Hematopoietic multipotent progenitor cell treated with erythropoietin and hydrocortisone succinate and interleukin-3 and kit ligand, for 15 days (in vitro differentiated cells): ENCODE results near the gene AGRN.
A peak's percentile ranks its signal among the peaks of the same experiment; 100 is the strongest.
"Not testable (repeated sequence)": the region's sequence is repeated elsewhere in the genome, so short reads cannot be mapped to it uniquely, and the experiment has no call there.

Experiments
- DNase-seq: peaks from one replicate; pipeline ENCODE4 v3.0.0-alpha.2; 2015; ENCODE audit warnings: low spot score

Gene AGRN

DNA sequence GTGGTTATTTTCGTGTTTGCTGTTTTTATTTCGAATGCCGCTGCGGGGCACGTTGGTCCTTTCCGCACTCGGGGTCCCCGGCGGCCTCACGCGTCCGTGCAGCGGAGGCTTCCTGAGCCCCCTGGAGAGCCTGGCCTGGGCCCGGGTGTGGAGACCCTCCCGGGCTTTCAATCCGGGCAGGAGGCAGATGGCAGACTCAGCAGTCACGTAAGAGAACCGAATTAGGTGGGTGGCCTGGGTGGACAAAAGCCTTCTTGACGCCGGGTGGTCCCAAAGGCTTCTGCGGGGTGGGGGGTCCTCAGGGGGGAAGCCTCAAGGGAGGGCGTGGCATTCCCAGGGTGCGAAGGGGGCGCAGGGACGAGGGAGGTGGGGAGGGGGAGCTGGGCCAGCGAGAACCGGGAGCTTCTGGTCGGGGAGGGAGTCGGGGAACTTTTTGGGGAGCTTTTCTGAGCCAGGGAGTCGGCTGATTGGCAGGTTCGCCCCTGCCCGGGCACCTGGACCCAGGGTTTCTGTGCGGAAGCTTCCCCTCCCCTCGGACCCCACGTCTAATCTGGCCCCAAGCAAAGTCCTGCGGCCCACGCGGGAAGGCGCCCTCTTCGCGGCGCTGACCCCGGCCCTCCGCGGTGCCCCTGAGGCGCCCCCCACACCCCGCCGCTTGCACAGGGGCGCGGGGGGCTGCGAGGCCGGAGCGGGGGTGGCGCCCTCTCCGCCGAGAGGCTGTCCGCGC is 18.7 kb upstream of the AGRN start:
- DNase-seq, result no peak

DNA sequence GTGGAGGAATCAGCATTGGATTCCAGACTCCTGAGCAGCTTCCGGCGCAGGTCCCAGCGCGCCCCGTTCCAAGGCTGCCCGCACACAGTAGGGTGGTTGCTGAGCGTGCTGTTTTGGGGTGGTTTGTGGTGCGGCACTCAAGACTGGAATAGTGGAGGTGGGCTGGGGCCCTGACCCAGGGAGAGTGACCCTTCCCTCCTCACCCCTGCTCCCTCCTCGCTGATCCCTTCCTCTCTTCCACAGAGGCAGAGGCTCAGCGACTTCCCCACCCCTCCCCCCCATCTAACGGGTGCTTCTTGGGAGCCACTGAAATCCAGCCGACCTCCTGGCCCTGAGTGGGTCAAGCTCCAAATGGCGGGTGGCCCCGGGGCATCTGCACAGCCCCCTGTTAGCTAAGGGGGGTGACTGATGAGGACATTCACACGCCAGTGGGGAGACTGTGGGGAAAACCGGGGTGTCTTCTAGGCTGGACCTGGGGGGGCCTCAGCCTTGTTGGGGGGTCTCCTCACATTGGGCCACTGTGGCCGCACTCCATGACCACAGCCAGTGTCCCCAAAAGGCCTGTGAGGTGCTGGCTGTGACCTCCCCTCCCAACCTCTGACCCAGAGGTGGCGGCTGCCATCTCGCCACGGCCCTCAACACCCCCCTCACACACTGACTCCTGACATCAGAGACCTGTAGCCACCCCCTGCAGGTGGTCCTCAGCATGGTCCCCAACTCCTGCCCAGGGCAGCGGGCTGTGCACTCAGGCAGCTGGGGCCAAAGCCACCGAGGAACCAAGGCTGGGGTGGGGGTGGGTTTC is 16.1 kb upstream of the AGRN start:
- no peak for DNase-seq

GRCh38 chr1:1004420-1004779 is 15.5 kb upstream of the AGRN start:
- DNase-seq, result no peak

- DNase-seq, result no peak
Observed at GRCh38 chr1:1004780-1005697, 14.9 kb upstream of the AGRN start.

GRCh38 chr1:1005774-1006304 is 14.1 kb upstream of the AGRN start:
- DNase-seq, result no peak

DNA sequence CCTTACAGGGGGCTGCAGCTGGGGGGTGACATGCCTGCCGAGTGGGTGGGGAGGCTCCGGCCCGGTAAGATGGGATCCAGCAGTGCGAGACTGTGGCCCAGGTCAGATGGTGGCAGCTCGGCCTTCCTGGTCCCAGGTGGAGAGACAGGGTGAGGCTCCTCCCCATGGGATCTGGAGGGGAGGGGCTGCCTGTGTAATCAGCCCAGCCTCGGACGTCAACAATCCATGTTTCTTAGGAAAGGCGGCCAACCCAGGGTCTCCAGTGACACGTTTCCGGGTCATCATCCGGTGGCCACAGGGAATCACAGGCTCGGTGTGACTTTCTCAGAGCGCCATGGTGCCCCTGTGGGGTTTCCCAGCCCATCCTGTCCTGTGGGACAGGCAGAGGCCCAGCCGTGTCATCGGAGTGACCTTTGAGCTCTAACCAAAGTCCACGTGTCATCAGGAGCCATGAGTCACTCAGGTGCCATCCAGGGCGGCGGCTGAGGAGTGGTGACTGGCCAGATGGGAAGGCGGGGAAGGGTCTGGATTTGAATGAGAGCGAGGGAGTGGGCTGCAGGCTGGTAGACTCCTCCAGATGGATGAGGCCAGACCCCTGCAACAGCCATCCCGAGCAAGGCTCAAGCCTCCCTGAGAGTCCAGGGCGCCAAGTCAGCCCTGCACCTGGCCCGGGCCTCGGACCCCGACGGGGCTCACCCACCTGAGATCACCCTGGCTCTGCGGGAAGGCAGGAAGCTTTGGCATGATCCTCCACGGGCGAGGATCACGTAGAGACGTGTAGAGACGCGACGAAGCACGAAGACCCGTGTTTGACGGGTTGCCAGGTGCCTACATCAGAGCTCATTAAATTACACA is 13.4 kb upstream of the AGRN start:
- no peak for DNase-seq

GRCh38 chr1:1010131-1010530 is 9.8 kb upstream of the AGRN start:
- not testable (repeated sequence) for DNase-seq

DNA sequence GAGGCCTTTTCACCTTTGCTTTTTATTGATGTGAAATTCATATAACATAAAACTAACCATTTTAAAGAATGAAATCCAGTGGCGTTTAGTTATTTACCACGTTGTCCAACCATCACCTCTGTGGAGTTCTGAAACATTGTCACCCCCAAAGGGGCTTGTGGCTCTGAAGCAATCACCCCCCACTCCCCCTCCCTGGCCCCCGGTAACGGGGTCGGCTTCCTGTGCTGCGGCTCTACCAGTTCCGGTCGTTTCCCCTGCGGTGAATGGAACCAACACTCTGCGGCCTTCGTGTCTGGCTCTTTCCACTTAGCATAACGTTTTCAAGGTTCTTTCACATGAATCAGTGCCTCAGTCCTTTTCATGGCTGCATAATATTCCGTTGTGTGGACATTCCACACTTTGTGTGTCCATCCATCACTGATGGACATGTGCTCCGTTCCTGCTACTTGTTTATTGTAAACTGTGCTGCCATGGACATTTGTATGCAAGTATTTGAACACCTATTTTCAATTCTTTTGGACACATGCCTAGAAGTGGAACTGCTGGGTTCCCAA is 8.4 kb upstream of the AGRN start:
- DNase-seq, result no peak

GRCh38 chr1:1012736-1013104 is 7.2 kb upstream of the AGRN start:
- DNase-seq, result not testable (repeated sequence)

- DNase-seq, result peak; percentile 87
Observed at GRCh38 chr1:1013105-1013921, 6.6 kb upstream of the AGRN start, which contains the start of gene ISG15. Gene ISG15, plus strand, starts transcription at chr1:1013497. Its CDS starts 77 bp downstream, at chr1:1013574.

GRCh38 chr1:1013922-1014648 is 5.8 kb upstream of the AGRN start:
- no peak for DNase-seq

GRCh38 chr1:1014799-1015681 is 4.9 kb upstream of the AGRN start:
- DNase-seq, result no peak

DNA sequence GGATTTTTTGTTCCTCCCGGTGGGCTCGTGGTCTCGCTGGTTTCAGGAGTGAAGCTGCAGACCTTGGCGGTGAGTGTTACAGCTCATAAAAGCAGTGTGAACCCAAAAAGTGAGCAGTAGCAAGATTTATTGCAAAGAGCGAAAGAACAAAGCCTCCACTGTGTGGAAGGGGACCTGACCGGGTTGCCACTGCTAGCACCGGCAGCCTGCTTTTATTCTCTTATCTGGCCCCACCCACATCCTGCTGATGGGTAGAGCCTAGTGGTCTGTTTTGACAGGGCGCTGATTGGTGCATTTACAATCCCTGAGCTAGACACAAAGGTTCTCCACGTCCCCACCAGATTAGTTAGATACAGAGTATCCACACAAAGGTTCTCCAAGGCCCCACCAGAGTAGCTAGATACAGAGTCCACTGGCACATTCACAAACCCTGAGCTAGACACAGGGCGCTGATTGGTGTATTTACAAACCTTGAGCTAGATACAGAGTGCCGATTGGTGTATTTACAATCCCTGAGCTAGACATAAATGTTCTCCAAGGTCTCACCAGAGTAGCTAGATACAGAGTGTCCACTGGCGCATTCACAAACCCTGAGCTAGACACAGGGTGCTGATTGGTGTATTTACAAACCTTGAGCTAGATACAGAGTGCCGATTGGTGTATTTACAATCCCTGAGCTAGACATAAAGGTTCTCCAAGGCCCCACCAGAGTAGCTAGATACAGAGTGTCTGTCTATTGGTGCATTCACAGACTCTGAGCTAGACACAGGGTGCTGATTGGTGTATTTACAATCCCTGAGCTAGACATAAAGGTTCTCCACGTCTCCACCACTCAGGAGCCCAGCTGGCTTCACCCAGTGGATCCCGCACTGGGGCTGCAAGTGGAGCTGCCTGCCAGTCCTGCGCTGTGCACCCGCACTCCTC is 2.3 kb upstream of the AGRN start:
- DNase-seq, result not testable (repeated sequence)

DNA sequence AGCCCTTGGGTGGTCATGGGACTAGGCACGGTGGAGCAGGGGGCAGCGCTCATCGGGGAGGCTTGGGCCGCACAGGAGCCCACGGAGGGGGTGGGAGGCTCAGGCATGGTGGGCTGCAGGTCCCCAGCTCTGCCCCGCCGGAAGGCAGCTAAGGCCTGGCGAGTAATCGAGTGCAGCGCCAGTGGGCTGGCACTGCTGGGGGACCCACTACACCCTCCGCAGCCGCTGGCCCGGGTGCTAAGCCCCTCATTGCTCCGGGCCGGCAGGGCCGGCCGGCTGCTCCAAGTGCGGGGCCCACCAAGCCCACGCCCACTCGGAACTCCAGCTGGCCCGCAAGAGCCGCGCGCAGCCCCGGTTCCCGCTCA is 1.6 kb upstream of the AGRN start:
- DNase-seq, result not testable (repeated sequence)

DNA sequence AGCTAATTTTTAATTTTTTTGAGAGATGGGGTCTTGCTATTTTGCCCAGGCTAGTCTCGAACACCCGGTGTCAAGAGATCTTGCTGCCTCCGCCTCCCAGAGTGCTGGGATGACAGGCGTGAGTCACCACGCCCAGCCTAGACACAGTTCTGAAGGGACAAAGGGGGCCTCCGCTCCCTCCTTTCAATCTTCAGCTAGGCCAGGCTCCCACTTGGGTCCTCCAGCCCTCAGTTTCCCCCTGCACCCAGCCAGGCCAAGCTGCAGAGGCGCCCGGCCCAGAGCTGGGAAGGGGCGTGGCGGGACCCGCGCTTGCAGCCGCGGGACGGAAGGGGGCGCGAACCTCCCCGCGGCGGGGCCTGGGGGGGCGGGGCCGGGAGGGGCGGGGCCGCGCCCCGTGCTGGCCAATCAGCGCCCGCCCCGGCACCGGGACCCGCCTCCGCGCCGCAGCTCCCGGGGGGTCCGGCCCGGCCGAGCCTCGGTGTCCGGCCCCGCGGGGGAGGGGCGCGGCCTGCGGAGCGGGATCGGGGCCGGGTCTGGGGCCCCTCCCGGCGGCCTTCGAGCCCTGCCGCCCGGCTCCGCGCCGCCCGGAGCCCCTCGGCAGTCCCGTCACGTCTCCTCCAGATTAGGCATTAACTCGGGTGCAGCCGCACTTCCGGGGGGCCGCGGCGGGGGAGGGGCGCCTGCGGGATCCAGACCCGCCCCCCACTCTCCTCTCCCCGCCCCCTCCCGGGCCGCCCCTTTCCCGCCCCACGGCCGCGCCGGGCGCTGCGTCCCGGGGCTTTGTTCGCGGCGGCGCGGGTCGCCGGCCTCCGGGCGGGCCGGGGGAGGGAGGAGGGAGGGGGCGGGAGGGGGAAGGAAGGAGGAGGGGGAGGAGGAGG is 559 bp upstream of the AGRN start:
- DNase-seq, result peak; percentile 80

DNA sequence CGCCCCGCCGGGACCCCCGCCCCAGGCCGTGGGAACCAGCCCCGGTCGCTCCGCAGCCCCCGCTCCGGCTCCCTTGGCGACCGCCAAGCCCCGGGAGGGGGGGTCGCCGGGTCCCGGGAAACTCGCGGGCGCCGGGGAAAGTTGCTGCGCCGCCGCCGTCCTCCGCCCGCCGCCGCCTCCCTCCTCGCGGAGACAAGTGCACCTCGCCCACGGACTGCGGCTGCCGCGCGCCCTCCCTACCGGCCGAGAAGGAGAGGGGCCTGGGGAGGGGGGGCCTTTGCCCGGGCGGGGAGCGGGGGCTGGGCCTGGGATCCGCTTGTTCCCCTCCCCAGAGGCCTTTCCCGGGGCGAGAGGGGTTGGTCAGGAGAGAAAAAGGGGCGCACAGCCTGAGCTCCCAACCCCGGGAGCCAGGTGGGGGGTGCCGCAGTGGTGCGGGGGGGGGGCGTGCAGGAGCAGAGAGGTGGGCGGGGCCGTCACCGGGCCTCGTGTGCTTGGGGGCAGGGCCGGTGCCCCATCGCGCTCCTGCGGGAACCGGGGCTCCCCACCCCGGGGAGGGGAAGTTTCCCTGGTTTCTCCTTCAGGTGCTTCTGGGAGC is 592 bp downstream of the AGRN start:
- DNase-seq, result no peak
